HL-60/S4 treated with phorbol 12-myristate 13-acetate at 8.2 ng/mL for 4 days and 3 days (cell line): ENCODE data around the gene ZNF223.

ENCODE experiments used
- in situ Hi-C: fragments of 300-500 bp; cut with MboI; formaldehyde crosslinking; loops from 2 replicates; pipeline ENCODE4 v1.15.0; 2022; ENCODE audit warnings: low sequenced_read_pairs

Gene ZNF223

GRCh38 chr19:44051650-44052402 is at the start of gene ZNF223:
Gene ZNF223 (plus strand): TSS chr19:44052036. CDS start chr19:44055177, 3,141 bp downstream.
- in situ Hi-C loops = no loop called here

GRCh38 chr19:44002212-44002565 is 49.6 kb upstream of the ZNF223 start:
- in situ Hi-C loops = no loop called here

- in situ Hi-C loops = no loop called here
These were observed 49.0 kb upstream of the ZNF223 start, which contains the start of gene ZNF230 for GRCh38 chr19:44002566-44003460. Gene ZNF230 (plus strand): TSS chr19:44002957. CDS start chr19:44007079, 4,122 bp downstream.

GRCh38 chr19:44003461-44004009 is 48.3 kb upstream of the ZNF223 start:
- in situ Hi-C loops = no loop called here

GRCh38 chr19:44005973-44006372 is 45.9 kb upstream of the ZNF223 start:
- in situ Hi-C loops = no loop called here

GRCh38 chr19:44007473-44007872 is 44.4 kb upstream of the ZNF223 start:
- in situ Hi-C loops = no loop called here

DNA sequence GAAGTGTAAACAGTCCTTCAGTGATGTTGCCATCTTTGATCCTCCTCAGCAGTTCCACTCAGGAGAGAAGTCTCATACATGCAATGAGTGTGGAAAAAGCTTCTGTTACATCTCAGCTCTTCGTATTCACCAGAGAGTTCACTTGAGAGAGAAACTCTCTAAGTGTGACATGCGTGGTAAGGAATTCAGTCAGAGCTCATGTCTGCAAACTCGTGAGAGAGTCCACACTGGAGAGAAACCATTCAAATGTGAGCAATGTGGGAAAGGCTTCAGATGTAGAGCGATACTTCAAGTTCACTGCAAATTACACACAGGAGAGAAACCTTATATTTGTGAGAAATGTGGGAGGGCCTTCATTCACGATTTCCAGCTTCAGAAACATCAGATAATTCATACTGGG is 41.4 kb upstream of the ZNF223 start:
- in situ Hi-C loops = no loop called here

- in situ Hi-C loops = no loop called here
These were observed 32.3 kb upstream of the ZNF223 start for GRCh38 chr19:44019498-44019897.

DNA sequence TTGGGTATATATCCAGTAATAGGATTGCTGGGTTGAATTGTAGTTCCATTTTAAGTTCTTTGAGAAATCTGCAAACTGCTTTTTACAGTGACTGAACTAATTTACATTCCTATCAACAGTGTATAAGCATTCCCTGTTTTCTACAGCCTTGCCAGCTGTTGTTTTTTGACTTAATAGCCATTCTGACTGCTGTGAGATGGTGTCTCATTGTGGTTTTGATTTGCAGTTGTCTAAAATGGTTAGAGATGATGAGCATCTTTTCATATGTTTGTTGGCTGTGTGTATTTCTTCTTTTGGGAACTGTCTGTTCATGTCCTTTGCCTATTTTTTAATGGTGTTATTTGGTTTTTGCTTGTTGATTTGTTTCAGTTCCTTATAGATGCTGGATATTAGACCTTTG is 30.6 kb upstream of the ZNF223 start:
- in situ Hi-C loops = no loop called here

GRCh38 chr19:44024900-44025216 is 27.0 kb upstream of the ZNF223 start:
- in situ Hi-C loops = no loop called here

DNA sequence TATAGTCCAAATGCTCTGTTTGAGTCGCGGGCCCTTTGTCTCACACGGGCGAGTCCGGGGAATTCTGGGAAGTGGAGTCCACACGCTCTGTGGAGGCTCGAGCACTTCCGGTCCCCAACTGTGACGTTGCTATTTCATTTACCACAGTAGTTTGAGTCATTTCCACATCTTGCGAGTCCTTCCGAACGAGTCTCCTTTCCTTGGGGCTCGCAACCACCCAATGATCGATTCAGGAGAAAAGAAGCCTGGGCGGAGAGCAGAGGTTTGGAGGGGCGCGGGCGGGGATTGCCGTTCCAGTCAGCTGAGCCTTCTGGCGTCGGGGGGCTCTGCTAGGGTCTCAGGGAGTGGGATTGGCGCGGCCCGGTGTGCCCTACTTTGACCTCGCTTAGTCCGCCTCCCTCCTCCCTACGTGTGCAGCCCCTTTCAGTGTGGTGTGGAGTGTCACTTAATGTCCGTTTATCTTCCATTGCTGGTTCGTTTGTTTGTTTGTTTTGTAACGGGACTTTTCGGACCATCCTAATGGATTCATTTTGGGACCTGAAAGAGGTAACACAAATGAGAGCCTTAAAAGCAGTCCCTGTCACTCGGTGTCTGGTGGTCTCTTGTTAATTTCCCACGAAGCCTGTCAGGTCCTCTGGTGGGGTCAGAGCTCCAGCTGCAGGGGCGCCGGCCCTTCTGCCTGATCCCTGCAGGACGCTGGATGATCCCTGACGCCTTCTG is 26.5 kb upstream of the ZNF223 start, which contains the start of gene ZNF222:
Gene ZNF222, plus strand, starts transcription at position 163 of the 720 bp plus-strand sequence. Its CDS starts 58 bp downstream, at position 221.
- in situ Hi-C loops = no loop called here

- in situ Hi-C loops = no loop called here
These were observed 25.2 kb upstream of the ZNF223 start for GRCh38 chr19:44026622-44027021.

GRCh38 chr19:44032001-44032610 is 19.7 kb upstream of the ZNF223 start:
- in situ Hi-C loops = no loop called here

DNA sequence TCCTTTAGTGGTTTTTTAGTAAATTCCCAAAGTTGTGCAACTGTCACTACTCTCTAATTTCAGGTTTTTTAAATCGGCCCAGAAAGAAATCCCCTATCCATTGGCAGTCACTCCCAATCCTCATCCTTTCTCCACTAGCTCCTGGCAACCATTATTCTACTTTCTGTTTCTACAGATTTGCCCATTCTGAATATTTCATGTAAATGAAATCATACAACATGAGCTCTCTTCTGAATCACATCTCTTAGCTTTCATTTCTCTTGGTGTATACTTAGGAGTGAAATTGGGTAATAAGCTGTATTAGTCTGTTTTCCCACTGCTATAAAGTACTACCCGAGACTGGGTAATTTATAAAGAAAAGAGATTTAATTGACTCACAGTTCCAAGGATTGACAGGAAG is 9.7 kb upstream of the ZNF223 start:
- in situ Hi-C loops = no loop called here

GRCh38 chr19:44050740-44051649 is 841 bp upstream of the ZNF223 start:
- in situ Hi-C loops = no loop called here

- in situ Hi-C loops = no loop called here
These were observed 4.0 kb downstream of the ZNF223 start for GRCh38 chr19:44055870-44056269.

GRCh38 chr19:44059229-44059628 is 7.4 kb downstream of the ZNF223 start:
- in situ Hi-C loops = no loop called here

- in situ Hi-C loops = no loop called here
These were observed 9.2 kb downstream of the ZNF223 start for GRCh38 chr19:44061038-44061437.

- in situ Hi-C loops = no loop called here
These were observed 14.5 kb downstream of the ZNF223 start for GRCh38 chr19:44066305-44066704.

DNA sequence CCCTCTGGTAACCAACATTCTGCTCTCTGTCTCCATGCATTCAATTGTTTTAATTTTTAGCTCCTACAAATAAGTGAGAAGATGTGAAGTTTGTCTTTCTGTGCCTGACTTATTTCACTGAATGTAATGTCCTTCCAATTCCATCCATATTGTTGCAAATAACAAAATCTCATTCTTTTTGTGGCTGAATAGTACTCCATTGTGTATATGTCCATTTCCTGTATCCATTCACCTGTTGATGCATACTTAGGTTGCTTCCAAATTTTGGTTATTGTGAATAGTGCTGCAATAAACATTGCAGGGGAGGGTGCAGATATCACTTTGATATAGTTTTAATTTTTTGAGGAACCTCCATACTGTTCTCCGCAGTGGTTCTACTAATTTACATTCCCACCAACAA is 17.6 kb downstream of the ZNF223 start:
- in situ Hi-C loops = no loop called here
